ENCODE data around the gene GDI1. TPM values are rescaled to one million over a fixed set of nuclear protein-coding genes. Genes with fewer than 3 reads are reported as not detected.

The GDI1 gene
- polyA plus RNA-seq, 1 donor (not counting 4 experiments of a cell fraction or from before 2014, with no cell fraction given), result 61.8 TPM

DNA sequence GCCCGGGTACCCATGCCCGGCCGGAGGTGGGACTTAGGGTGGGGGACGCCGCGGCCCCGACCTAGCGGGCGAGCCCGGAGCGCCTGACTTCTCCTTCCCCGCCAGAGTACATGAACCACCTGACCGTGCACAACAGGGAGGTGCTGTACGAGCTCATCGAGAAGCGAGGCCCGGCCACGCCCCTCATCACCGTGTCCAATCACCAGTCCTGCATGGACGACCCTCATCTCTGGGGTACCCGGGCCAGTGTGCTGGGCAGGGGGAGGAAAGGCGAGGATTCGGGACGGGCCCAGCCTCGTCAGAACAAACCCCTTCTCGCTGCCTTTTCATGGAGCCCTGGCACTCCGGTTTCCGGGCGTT, 25.0 kb upstream of the GDI1 start:
- H3K9me1 ChIP-seq (ENCODE audit: control insufficient read depth, extremely low read depth, insufficient read depth, low read length), result no peaks in the 10 kb centered on the region
- no peak for TF ChIP-seq EZH2 (IDR thresholded peaks at IDR 0.05; ENCODE audit: low read length)
- TF ChIP-seq, protein P1, sequence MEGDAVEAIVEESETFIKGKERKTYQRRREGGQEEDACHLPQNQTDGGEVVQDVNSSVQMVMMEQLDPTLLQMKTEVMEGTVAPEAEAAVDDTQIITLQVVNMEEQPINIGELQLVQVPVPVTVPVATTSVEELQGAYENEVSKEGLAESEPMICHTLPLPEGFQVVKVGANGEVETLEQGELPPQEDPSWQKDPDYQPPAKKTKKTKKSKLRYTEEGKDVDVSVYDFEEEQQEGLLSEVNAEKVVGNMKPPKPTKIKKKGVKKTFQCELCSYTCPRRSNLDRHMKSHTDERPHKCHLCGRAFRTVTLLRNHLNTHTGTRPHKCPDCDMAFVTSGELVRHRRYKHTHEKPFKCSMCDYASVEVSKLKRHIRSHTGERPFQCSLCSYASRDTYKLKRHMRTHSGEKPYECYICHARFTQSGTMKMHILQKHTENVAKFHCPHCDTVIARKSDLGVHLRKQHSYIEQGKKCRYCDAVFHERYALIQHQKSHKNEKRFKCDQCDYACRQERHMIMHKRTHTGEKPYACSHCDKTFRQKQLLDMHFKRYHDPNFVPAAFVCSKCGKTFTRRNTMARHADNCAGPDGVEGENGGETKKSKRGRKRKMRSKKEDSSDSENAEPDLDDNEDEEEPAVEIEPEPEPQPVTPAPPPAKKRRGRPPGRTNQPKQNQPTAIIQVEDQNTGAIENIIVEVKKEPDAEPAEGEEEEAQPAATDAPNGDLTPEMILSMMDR (optimal IDR thresholded peaks at IDR 0.05 in 1 of 3, IDR thresholded peaks at IDR 0.05 in 1 of 3, conservative IDR thresholded peaks at IDR 0.05 in 1 of 3; ENCODE audit: extremely low read depth in 1 of 3, insufficient read depth in 2 of 3, low read length in 3 of 3), result no peak
- H3K9me3 ChIP-seq (ENCODE audit: control insufficient read depth, low read depth, low read length), result no peaks in the 10 kb centered on the region
- no peaks in the 10 kb centered on the region for H3K79me2 ChIP-seq (ENCODE audit: control insufficient read depth, insufficient read depth, low read length)
- no peak for FAIRE-seq
- H4K20me1 ChIP-seq (ENCODE audit: control insufficient read depth, extremely low read depth, insufficient read depth, low read length), result no peaks in the 10 kb centered on the region
- no peaks in the 10 kb centered on the region for H3K36me3 ChIP-seq (ENCODE audit: control insufficient read depth in 2 of 2, extremely low read depth in 1 of 2, insufficient read depth in 2 of 2, low read length in 2 of 2)
- peak overlapping the region; percentile 49 for H3K27ac ChIP-seq (ENCODE audit: control insufficient read depth, insufficient read depth, low read length)
- peak overlapping the region; percentile 60 to 67 (median 66) for H3K4me3 ChIP-seq (ENCODE audit: control insufficient read depth in 2 of 3, extremely low read depth in 1 of 3, insufficient read depth in 2 of 3, low read depth in 1 of 3, low read length in 3 of 3)
- no peaks in the 10 kb centered on the region for H3K27me3 ChIP-seq (ENCODE audit: control insufficient read depth, extremely low read depth, insufficient read depth, low read length)
- H3K4me2 ChIP-seq (ENCODE audit: control insufficient read depth, extremely low read depth, insufficient read depth, low read depth, low read length), result peak overlapping the region; percentile 72
- peaks cover 17% of the 10 kb centered on the region for H3K4me1 ChIP-seq (ENCODE audit: control insufficient read depth, extremely low read depth, insufficient read depth, low read length)
- dilution Hi-C loops (cut with MboI; ENCODE audit: extremely low pct_ligation_motif_present, low sequenced_read_pairs), result no loop called here
- H3K9ac ChIP-seq (ENCODE audit: control insufficient read depth, extremely low read depth, insufficient read depth, low read length), result peak overlapping the region; percentile 70
- no peak for DNase-seq (ENCODE audit: low read depth, low spot score)
- H2AFZ ChIP-seq (ENCODE audit: control insufficient read depth, low read length), result peak overlapping the region; percentile 9

DNA sequence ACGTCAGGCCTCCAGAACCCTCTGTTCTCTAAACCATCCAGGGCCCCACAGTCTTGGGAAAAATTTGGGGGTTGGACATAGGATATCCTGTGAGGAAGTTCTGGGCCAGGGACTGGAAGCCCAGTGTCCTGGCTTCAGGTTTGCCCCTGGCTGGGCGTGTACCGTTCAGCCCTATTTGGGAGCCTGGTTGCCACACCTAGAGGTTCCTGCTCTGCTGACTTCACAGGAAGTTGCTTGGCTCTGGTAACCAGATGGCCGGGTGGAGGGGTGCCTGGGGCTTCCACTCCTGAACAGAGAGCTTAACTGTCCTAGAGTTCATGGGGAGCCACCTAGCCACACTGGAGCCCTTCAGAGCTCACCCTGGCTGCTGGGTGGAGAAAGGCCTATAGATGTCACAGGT, 24.5 kb upstream of the GDI1 start:
- H3K4me1 ChIP-seq (ENCODE audit: control insufficient read depth, extremely low read depth, insufficient read depth, low read length), result peaks cover 17% of the 10 kb centered on the region
- no peaks in the 10 kb centered on the region for H4K20me1 ChIP-seq (ENCODE audit: control insufficient read depth, extremely low read depth, insufficient read depth, low read length)
- no peaks in the 10 kb centered on the region for H3K9me1 ChIP-seq (ENCODE audit: control insufficient read depth, extremely low read depth, insufficient read depth, low read length)
- DNase-seq (ENCODE audit: low read depth, low spot score) (no peak), FAIRE-seq (no peak)
- H3K27me3 ChIP-seq (ENCODE audit: control insufficient read depth, extremely low read depth, insufficient read depth, low read length), result no peaks in the 10 kb centered on the region
- H3K79me2 ChIP-seq (ENCODE audit: control insufficient read depth, insufficient read depth, low read length), result no peaks in the 10 kb centered on the region
- TF ChIP-seq, protein P1 (optimal IDR thresholded peaks at IDR 0.05 in 1 of 3, IDR thresholded peaks at IDR 0.05 in 1 of 3, conservative IDR thresholded peaks at IDR 0.05 in 1 of 3; ENCODE audit: extremely low read depth in 1 of 3, insufficient read depth in 2 of 3, low read length in 3 of 3), result no peak
- TF ChIP-seq EZH2 (IDR thresholded peaks at IDR 0.05; ENCODE audit: low read length), result no peak
- peak overlapping the region; percentile 60 to 67 (median 66) for H3K4me3 ChIP-seq (ENCODE audit: control insufficient read depth in 2 of 3, extremely low read depth in 1 of 3, insufficient read depth in 2 of 3, low read depth in 1 of 3, low read length in 3 of 3)
- H3K4me2 ChIP-seq (ENCODE audit: control insufficient read depth, extremely low read depth, insufficient read depth, low read depth, low read length), result peak overlapping the region; percentile 72
- H3K9ac ChIP-seq (ENCODE audit: control insufficient read depth, extremely low read depth, insufficient read depth, low read length), result peak overlapping the region; percentile 70
- H3K9me3 ChIP-seq (ENCODE audit: control insufficient read depth, low read depth, low read length), result no peaks in the 10 kb centered on the region
- dilution Hi-C loops (cut with MboI; ENCODE audit: extremely low pct_ligation_motif_present, low sequenced_read_pairs), result no loop called here
- no peaks in the 10 kb centered on the region for H3K36me3 ChIP-seq (ENCODE audit: control insufficient read depth in 2 of 2, extremely low read depth in 1 of 2, insufficient read depth in 2 of 2, low read length in 2 of 2)
- H3K27ac ChIP-seq (ENCODE audit: control insufficient read depth, insufficient read depth, low read length), result peak overlapping the region; percentile 39
- H2AFZ ChIP-seq (ENCODE audit: control insufficient read depth, low read length), result no peak overlapping the region
